ENCODE results near the gene KRT1.
"Not testable (repeated sequence)": the region's sequence is repeated elsewhere in the genome, so short reads cannot be mapped to it uniquely, and the experiment has no call there.

KRT1 gene

GRCh38 chr12:52680363-52680762, at the start of gene KRT1:
TSS of gene KRT1 (minus strand) at chr12:52680407. CDS start at chr12:52680348, 59 bp downstream.
- Mint-ChIP-seq H3K36me3 (no peaks in the 10 kb centered on the region), H3K27ac (peak within 1 kb of the TSS; percentile 65), H3K9me3 (ENCODE audit: low read depth) (no peaks in the 10 kb centered on the region), H3K4me1 (ENCODE audit: low read depth) (peaks cover 51% of the 10 kb centered on the region), H3K4me3 (peak within 1 kb of the TSS; percentile 42), H3K27me3 (no peaks in the 10 kb centered on the region)

- no peaks in the 10 kb centered on the region for H3K36me3 Mint-ChIP-seq
Observed at GRCh38 chr12:52729147-52729546, 48.9 kb upstream of the KRT1 start.

GRCh38 chr12:52728374-52728773, 48.2 kb upstream of the KRT1 start:
- Mint-ChIP-seq H3K27ac (no peak overlapping the region), H3K4me3 (no peak overlapping the region), H3K4me1 (ENCODE audit: low read depth) (no peaks in the 10 kb centered on the region), H3K9me3 (ENCODE audit: low read depth) (no peaks in the 10 kb centered on the region), H3K27me3 (no peaks in the 10 kb centered on the region), H3K36me3 (no peaks in the 10 kb centered on the region)

More at GRCh38 chr12:52729147-52729546, 48.9 kb upstream of the KRT1 start:
- no peaks in the 10 kb centered on the region for H3K27me3 Mint-ChIP-seq
- H3K4me3 Mint-ChIP-seq, result no peak overlapping the region
- H3K4me1 Mint-ChIP-seq (ENCODE audit: low read depth), result no peaks in the 10 kb centered on the region
- H3K27ac Mint-ChIP-seq, result no peak overlapping the region
- H3K9me3 Mint-ChIP-seq (ENCODE audit: low read depth), result no peaks in the 10 kb centered on the region

GRCh38 chr12:52727037-52727436, 46.8 kb upstream of the KRT1 start:
- Mint-ChIP-seq H3K27me3 (no peaks in the 10 kb centered on the region), H3K36me3 (no peaks in the 10 kb centered on the region), H3K4me3 (no peak overlapping the region), H3K27ac (no peak overlapping the region), H3K9me3 (ENCODE audit: low read depth) (no peaks in the 10 kb centered on the region), H3K4me1 (ENCODE audit: low read depth) (no peaks in the 10 kb centered on the region)

- H3K4me3 Mint-ChIP-seq, result no peak overlapping the region
- H3K4me1 Mint-ChIP-seq (ENCODE audit: low read depth), result no peaks in the 10 kb centered on the region
- H3K9me3 Mint-ChIP-seq (ENCODE audit: low read depth), result no peaks in the 10 kb centered on the region
- no peak overlapping the region for H3K27ac Mint-ChIP-seq
- no peaks in the 10 kb centered on the region for H3K36me3 Mint-ChIP-seq
- no peaks in the 10 kb centered on the region for H3K27me3 Mint-ChIP-seq
Observed at GRCh38 chr12:52726451-52726850, 46.2 kb upstream of the KRT1 start.

- H3K27me3 Mint-ChIP-seq, result no peaks in the 10 kb centered on the region
- H3K4me1 Mint-ChIP-seq (ENCODE audit: low read depth), result no peaks in the 10 kb centered on the region
- H3K4me3 Mint-ChIP-seq, result no peak overlapping the region
- no peaks in the 10 kb centered on the region for H3K9me3 Mint-ChIP-seq (ENCODE audit: low read depth)
- H3K36me3 Mint-ChIP-seq, result no peaks in the 10 kb centered on the region
- no peak overlapping the region for H3K27ac Mint-ChIP-seq
Observed at GRCh38 chr12:52724384-52724783, 44.2 kb upstream of the KRT1 start.

- Mint-ChIP-seq H3K9me3 (ENCODE audit: low read depth) (no peaks in the 10 kb centered on the region), H3K4me3 (no peak overlapping the region), H3K27me3 (no peaks in the 10 kb centered on the region), H3K36me3 (no peaks in the 10 kb centered on the region), H3K27ac (no peak overlapping the region), H3K4me1 (ENCODE audit: low read depth) (no peaks in the 10 kb centered on the region)
Observed at GRCh38 chr12:52722680-52723079, 42.5 kb upstream of the KRT1 start.

- H3K9me3 Mint-ChIP-seq (ENCODE audit: low read depth), result no peaks in the 10 kb centered on the region
- no peaks in the 10 kb centered on the region for H3K4me1 Mint-ChIP-seq (ENCODE audit: low read depth)
- no peak overlapping the region for H3K4me3 Mint-ChIP-seq
- H3K27me3 Mint-ChIP-seq, result no peaks in the 10 kb centered on the region
- no peaks in the 10 kb centered on the region for H3K36me3 Mint-ChIP-seq
- H3K27ac Mint-ChIP-seq, result no peak overlapping the region
Observed at GRCh38 chr12:52721838-52722470, 41.7 kb upstream of the KRT1 start.

GRCh38 chr12:52720365-52720886, 40.2 kb upstream of the KRT1 start:
- Mint-ChIP-seq H3K4me3 (no peak overlapping the region), H3K27ac (no peak overlapping the region), H3K4me1 (ENCODE audit: low read depth) (no peaks in the 10 kb centered on the region), H3K36me3 (no peaks in the 10 kb centered on the region), H3K27me3 (no peaks in the 10 kb centered on the region), H3K9me3 (ENCODE audit: low read depth) (no peaks in the 10 kb centered on the region)

- Mint-ChIP-seq H3K27me3 (peaks cover 4% of the 10 kb centered on the region), H3K36me3 (no peaks in the 10 kb centered on the region), H3K27ac (no peak overlapping the region), H3K4me3 (no peak overlapping the region), H3K4me1 (ENCODE audit: low read depth) (peaks cover 11% of the 10 kb centered on the region), H3K9me3 (ENCODE audit: low read depth) (no peaks in the 10 kb centered on the region)
Observed at GRCh38 chr12:52716061-52716460, 35.9 kb upstream of the KRT1 start.

GRCh38 chr12:52715416-52715815, 35.2 kb upstream of the KRT1 start:
- H3K27me3 Mint-ChIP-seq, result peaks cover 4% of the 10 kb centered on the region

GRCh38 chr12:52714887-52715281, 34.7 kb upstream of the KRT1 start:
- H3K36me3 Mint-ChIP-seq, result no peaks in the 10 kb centered on the region
- no peaks in the 10 kb centered on the region for H3K9me3 Mint-ChIP-seq (ENCODE audit: low read depth)
- peaks cover 4% of the 10 kb centered on the region for H3K27me3 Mint-ChIP-seq
- H3K4me1 Mint-ChIP-seq (ENCODE audit: low read depth), result peaks cover 11% of the 10 kb centered on the region
- peak overlapping the region; percentile 68 for H3K4me3 Mint-ChIP-seq
- H3K27ac Mint-ChIP-seq, result peak overlapping the region; percentile 16

More at GRCh38 chr12:52715416-52715815, 35.2 kb upstream of the KRT1 start:
- Mint-ChIP-seq H3K36me3 (no peaks in the 10 kb centered on the region), H3K27ac (no peak overlapping the region), H3K4me1 (ENCODE audit: low read depth) (peaks cover 11% of the 10 kb centered on the region), H3K4me3 (no peak overlapping the region), H3K9me3 (ENCODE audit: low read depth) (no peaks in the 10 kb centered on the region)

- H3K9me3 Mint-ChIP-seq (ENCODE audit: low read depth), result no peaks in the 10 kb centered on the region
- peaks cover 4% of the 10 kb centered on the region for H3K27me3 Mint-ChIP-seq
- H3K27ac Mint-ChIP-seq, result peak overlapping the region; percentile 16
- H3K4me1 Mint-ChIP-seq (ENCODE audit: low read depth), result peaks cover 11% of the 10 kb centered on the region
- no peaks in the 10 kb centered on the region for H3K36me3 Mint-ChIP-seq
- H3K4me3 Mint-ChIP-seq, result peak overlapping the region; percentile 78
Observed at GRCh38 chr12:52713960-52714886, 34.0 kb upstream of the KRT1 start.

GRCh38 chr12:52712122-52712521, 31.9 kb upstream of the KRT1 start:
- not testable (repeated sequence) for H3K27me3 Mint-ChIP-seq; H3K4me3 Mint-ChIP-seq; H3K36me3 Mint-ChIP-seq; H3K9me3 Mint-ChIP-seq (ENCODE audit: low read depth); H3K27ac Mint-ChIP-seq
- peaks cover 26% of the 10 kb centered on the region for H3K4me1 Mint-ChIP-seq (ENCODE audit: low read depth)

GRCh38 chr12:52710730-52711129, 30.5 kb upstream of the KRT1 start:
- Mint-ChIP-seq H3K9me3 (ENCODE audit: low read depth) (no peaks in the 10 kb centered on the region), H3K27ac (no peak overlapping the region), H3K27me3 (peaks cover 4% of the 10 kb centered on the region), H3K36me3 (no peaks in the 10 kb centered on the region), H3K4me3 (no peak overlapping the region), H3K4me1 (ENCODE audit: low read depth) (peaks cover 28% of the 10 kb centered on the region)

All from activated naive CD8-positive, alpha-beta T cell (primary cell).